Amygdala (tissue), 56 donors: ENCODE measurements around the gene OR4E2.
"Not testable (repeated sequence)": the region's sequence is repeated elsewhere in the genome, so short reads cannot be mapped to it uniquely, and the experiment has no call there.

ENCODE experiments used
- DNase-seq, 56 donors: peaks; one replicate each; lab custom pipeline; 2025; lab: John Stamatoyannopoulos, UW

The OR4E2 gene, protein sequence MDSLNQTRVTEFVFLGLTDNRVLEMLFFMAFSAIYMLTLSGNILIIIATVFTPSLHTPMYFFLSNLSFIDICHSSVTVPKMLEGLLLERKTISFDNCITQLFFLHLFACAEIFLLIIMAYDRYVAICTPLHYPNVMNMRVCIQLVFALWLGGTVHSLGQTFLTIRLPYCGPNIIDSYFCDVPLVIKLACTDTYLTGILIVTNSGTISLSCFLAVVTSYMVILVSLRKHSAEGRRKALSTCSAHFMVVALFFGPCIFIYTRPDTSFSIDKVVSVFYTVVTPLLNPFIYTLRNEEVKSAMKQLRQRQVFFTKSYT

DNA sequence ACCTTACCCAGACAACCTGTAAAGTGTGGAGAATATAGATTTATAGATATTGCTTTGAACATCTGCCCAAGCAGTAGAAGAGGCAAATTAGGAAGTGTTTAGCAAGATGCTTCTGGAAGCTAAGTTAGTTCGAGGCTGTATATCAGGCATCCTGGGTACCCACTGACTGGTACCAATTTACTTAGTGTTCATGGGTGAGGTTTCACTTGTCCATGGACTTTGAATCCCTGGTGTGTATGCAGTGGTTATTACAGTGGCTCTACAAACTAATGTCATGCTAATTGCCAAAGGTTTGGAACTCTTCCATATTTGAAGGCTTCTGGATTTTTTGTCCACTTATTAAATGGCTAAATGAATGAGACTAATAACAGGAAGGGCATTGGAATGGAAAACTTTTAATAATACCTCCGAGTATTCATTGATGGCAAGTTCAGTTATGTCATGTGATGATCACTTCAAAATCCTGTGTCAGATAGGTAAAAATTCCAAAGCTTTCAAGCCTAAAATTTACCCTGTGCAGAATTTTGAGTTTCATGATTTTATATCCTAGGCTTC is at the start of gene OR4E2:
TSS of gene OR4E2 (plus strand) at position 505 of the 555 bp plus-strand sequence. CDS start 11,248 bp downstream, outside the sequence.
- DNase-seq, result no peak

DNA sequence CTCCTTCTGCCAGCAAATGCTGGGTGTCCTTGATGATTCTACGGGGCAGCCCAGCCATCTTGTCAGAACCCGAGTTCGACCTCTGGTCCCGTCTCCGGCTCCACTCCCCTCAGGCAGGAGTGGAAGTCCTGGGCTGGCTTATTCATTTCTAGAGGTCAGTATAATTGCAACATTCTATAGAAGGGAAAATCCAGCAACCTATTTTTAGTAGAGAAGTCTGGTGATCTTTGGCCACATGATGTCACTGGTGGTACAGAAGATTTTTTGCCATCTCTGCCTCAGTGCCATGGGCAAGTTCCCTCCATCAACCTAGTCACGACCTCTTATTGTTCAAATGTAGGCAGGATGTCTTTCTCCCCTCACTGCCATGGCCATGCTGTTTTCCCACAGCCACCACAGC is 41.3 kb upstream of the OR4E2 start:
- no peak for DNase-seq

DNA sequence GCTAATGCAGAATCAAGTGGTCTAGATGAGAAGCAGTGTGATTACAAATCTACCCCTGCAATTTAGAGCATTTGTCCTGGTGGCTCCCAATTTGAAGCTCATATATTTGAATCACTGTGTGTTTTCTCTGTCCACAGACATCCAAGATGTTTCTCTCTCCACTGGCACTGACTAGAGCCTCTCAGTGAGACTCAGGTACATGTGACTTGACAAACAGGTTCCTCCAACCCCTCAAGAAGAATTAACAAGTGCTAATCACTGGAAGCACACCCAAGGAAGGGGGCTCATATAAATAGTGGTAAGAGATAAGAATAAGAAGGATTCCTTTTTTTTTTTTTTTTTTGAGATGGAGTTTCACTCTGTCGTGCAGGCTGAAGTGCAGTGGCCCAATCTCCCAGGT is 39.4 kb upstream of the OR4E2 start:
- DNase-seq, result no peak

DNA sequence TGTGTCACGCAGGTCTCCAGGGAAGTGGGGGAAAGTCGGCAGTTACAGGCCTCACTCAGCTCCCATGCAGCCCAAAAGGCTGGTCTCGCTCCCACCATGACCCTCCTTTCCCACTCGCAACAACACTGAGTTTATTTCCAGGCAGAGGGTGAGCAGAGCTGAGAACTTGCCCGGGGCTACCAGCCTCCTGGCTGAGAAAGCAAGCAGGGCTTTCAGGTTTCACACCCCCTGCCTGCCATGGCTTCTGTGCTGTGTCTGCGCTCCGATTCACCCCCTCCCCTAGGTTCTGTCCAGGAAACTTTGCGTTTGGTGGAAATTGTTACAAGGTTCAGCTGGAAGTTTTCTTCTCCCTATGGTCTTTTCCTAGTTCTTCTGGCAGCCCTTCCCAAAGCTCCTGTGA is 36.0 kb upstream of the OR4E2 start:
- DNase-seq, result no peak

DNA sequence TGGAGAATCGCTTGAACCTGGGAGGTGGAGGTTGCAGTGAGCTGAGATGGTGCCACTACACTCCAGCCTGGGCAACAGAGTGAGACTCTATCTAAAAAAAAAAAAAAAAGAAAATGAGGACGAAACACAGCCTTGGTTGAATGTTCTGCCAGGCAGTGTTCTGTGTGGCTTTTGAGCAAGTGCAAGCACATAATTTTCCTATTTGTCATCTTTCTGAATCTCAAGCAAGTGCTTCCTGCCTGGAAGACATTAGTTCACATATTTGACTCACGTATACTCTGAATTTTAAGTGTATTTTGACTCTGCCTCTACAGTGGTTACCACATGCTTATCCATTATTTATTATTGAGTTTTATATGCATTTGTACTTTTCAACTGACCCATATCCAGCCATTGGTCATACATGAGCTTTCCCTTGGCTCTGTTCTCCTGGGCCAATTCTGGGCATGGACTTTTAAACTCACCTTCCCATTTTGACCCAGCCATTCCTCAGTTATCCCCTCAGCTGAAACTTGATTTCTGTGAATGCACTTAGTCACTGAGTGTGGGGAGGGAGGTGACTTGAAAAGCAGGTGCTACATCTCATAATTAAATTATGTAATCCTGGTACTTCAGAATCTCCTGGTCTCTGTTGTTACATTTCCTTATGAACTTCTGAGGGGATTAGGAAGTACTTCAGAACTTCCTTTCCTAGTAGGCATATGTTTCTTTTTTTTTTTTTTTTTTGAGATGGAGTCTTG is 27.0 kb upstream of the OR4E2 start:
- no peak for DNase-seq

DNA sequence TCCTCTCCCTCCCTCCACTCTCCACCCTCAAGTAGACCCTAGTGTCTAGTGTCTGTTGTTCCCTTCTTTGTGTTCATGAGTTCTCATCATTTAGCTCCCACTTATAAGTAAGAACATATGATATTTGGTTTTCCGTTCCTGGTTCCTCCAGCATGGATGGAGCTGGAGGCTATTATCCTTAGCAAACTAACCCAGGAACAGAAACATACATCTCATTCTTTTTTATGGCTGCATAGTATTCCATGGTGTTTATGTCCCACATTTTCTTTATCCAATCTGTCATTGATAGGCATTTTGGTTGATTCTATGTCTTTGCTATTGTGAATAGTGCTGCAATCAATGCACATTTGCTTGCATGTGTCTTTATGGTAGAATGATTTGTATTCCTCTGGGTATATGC is 23.1 kb upstream of the OR4E2 start:
- DNase-seq, result not testable (repeated sequence)

DNA sequence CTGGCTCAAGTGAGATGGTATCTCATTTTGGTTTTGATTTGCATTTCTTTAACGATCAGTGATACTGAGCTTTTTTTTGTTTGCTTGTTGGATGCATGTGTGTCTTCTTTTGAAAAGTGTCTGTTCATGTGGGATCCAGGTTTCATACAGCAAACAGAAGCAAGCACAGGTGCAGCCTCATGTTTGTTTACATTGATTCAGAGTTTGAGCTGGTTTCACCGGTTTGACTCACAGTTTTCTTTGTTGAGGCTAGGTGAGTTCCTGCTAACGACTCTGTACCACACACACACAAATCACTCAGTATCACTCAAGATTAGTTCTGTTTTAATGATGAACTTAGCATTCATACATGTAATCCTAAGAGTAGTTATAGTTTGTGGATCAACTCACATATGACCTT is 22.6 kb upstream of the OR4E2 start:
- no peak for DNase-seq

DNA sequence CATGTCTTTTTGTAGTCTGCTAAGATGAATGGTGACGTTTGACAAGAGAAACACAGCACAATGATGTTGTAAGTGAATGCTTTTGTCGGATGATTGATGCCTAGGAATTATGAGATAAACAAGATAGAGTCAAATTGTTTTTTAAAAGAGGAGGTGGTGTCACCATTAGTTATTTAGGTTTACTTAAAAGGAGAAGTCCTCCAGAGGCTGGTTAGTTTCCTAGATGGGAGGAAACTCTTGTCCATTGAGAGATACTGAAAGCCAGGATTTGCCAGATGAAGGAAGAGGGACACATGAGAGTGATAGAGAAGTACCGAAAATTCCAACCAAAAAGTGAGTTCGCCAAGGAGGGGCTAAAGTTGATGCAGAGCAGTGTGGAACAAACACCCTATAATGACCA is 18.8 kb upstream of the OR4E2 start, which contains the start of gene OR10G2:
TSS of gene OR10G2 (minus strand) at position 101 of the 400 bp plus-strand sequence. CDS start at position 3, 98 bp downstream.
- DNase-seq, result no peak

DNA sequence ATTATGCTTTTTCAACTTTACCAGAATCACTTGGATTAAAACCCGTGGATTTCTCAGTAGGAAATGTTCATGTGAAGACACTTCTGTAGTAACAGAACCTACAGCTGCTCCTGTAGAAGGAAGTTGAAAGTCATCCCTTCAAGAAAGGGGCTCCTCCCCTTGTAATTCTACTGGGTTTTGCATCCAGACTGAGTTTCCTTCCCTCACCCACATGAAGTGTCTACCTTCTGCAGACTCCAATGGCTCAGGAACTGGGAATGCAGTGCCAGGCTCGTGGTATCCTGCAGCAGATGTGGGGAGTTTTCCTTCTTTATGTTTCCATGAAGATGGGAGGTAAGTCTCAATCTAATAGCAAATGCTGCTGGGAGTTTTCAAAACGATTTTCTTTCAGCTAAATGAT is 11.0 kb upstream of the OR4E2 start:
- DNase-seq, result no peak

DNA sequence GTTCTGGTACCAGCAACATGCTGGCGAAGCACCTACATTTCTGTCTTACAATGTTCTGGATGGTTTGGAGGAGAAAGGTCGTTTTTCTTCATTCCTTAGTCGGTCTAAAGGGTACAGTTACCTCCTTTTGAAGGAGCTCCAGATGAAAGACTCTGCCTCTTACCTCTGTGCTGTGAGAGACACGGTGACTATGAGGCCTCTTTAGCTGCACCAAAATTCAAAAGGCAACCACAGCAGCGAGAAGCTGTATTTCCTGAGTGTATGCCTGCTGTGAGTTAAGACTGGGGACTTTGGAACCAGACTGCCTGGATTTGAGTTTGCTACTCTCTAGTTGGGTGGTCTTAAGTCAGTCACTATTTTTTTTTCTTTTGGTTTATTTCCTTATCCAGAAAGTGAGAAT is 10.2 kb upstream of the OR4E2 start:
- no peak for DNase-seq

DNA sequence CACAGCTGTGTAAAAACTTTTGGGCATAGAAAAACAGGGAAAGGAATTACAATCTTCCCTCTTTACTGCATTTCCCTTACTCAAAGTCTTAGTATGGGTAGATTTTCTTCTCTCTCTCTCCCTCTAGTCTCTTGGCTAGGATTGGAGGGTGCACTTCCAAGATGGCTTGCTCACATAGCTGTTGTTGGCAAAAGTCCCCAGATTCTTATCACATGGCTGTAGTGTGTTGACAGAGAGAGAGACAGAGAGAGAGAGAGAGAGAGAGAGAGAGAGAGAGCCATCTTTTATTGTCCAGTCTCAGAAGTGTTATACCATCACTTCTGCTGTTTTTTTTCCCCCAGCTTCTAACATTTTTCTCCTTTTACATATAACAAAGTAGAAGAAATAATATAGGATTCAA is 6.3 kb upstream of the OR4E2 start:
- DNase-seq, result no peak

DNA sequence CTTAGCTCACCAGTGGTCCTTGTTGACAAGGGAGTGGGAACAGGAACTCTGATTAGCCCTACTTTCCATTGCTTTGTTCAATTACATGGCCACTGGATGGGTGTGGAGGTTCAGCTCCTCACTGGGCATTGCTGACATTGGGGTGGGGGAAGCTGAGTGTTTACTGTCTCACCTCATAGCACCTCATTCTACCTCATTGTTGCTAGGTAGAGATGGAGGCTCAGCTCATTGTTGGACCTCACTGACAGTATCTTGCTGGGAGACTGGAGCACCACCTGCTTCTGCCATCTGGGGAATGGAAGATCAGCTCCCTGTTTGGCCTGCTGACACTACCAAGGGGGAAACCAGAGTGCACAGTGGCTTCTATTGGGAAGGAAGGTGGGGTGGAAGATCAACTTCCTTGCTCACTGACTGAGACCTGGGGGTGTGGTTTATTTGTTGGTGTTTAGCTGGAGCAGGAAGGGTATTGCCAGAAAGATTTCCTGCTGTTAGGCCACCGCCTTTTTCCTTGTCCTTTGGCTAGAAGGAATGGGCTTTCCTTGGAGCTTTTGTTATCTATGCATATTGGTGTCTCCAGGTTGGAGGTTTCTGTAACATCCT is 1.3 kb upstream of the OR4E2 start:
- DNase-seq, result no peak

DNA sequence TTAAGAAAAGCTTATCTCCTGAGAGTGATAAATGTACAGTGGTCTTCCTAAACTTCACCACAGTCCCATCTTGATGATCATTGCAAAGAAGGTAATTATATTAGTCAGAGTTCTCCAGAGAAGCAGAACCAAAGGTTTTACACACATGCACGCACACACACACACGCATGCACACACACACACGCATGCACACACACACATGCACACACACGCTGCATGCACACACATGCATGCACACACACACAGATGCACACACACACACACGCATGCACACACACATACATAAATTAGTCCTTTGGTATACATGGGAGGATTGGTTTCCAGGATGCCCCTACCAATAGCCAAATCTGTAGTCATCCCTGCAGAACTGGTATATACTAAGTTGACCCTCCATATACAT is 580 bp downstream of the OR4E2 start:
- DNase-seq, result no peak

DNA sequence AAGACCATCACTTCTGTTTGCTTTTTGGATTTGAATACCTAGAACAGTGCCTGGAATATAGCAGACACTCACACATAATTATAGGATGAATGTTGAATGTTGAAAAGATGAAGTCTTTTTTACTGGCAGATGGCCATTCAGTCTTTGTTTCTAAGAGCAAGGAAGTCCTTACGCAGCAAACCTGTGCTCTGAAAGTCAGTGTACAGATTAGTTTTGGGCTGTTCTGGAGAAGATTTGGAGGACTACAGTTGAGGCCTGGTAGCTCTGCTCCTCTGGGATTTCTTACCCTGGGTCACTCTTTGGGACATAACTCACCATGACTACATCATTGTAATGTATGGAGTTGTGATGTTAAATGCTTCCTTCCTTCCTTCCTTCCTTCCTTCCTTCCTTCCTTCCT is 3.3 kb downstream of the OR4E2 start:
- DNase-seq, result no peak

DNA sequence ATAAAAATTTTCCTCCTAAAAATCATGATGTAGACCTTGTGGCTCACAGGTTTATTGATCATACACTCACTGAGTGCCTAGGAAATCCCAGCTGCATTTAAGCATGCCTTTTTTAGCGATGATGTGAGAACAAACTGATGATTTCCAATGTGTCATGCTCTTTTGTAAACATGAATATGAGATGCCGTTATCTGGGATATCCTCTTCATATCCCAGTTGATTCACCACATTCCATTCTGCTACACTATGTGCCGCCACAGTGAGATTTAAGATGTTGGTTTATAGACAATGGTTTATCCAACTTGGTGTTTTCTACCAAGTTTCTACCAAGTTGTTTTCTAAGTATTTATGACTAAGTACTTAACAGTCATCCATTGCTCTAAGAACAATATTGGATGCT is 14.7 kb downstream of the OR4E2 start:
- no peak for DNase-seq

DNA sequence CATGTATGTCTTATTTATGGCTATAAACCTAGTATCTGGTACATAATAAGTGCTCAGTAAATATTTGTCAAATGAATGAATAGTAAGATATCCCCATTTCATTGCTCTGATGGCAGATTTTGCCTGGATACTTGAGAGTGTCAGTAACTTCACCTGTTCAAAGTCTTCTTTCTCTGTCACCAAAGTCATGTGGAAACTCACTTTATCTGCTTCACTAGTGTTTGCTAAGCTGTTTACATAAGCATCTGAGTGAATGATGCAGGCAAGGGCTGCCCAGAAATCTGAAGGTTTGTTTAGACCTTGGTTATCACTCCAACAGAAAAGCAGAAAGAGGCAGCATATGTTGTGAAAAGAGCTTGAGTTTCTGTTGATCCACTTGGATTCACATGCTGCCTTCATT is 15.6 kb downstream of the OR4E2 start:
- DNase-seq, result no peak

DNA sequence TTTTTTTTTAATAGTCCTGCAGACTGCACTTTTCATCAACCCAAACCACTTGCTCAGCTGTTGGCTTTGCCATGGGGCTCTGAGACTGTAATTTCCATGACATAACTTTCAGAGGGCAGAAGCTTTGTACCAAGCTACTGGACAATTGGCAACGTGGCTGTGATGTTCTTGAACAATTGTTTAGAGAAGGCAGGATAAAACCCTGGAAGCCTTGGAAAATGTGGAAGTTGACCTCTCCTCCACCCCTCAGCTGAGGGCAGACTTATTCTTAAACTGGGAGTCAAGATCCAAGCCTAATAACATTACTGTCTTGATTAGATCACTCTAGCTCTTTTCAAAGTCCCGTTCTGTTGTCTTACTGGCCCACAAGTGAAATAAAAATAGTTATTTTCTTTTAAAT is 17.7 kb downstream of the OR4E2 start:
- no peak for DNase-seq

DNA sequence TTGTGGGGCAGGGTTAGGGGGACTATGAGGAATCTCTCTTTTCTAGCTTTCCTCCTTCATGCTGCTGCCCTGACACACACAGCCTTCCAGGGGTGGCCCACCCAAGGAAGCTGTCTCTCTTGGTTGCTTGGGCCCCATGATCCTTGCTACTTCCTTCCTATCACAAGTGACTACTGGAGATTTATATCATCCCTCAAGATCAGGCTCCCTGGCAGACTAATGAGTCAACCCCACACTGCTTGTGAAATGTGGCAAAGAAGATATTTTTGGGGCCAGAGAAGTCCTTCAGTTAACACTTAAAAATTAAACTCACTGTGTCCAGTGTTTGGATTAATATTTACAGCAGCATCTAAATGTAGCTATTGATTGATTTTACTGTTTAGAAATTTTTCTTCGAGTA is 18.5 kb downstream of the OR4E2 start:
- no peak for DNase-seq

DNA sequence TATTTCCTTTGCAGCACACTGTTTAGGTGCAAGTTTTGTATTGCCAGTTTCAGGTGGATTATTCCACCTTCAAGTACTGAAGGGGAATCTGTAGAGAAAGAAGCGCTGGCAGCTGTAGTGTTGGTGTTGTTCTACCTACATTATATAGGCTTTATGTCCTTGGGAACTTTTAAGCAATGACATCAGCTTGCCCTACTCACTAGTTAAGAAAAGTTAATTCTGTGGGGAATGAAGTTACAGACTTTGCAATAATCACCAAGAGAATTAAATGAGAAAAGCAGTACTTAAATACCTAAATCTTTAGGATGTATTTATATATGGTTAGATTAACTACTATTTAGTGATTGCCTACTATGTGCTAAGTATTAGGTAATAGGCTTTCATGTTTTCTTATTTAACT is 20.1 kb downstream of the OR4E2 start, which contains the start of gene OR4E1:
TSS of gene OR4E1 (minus strand) at position 101 of the 400 bp plus-strand sequence. CDS start 2,883 bp downstream, outside the sequence.
- no peak for DNase-seq

DNA sequence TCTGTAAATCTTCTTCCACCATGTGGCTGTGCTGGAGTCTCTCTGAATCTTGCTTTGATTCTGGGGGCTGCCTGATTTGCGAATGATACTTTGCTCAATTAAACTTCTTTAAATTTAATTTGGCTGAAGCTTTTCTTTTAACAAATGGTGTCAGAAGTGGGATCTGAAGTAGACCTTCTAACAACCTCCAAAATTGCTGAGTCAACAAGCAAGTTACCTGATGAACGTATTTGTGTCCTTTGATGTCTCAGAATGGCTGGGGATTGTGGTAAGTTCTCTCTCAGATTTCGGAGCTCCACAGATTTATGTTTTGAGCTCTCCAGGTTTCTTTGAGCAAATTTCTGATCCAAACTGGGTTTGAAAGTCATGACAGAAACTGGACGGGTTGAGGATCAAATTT is 21.9 kb downstream of the OR4E2 start:
- DNase-seq, result no peak

DNA sequence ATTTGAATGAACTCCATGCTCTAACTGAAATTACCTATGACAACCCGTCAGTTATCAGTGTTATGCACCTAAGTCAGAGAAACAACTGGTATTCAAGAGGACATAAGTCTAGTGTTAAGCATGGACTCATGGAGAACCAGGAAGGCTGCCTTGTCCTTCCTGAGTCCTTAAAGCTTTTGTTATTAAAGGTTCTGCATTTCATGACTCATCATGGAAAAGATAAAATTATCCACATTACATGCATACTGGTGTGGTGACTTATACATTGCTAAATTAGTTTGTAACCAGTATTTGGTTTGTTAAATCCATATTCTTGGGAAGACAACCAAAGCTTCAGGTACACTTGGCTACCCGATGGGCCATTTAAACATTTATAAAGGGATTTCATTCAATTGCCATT is 26.4 kb downstream of the OR4E2 start:
- no peak for DNase-seq
